ENCODE data around the gene APOLD1. TPM values are rescaled to one million over a fixed set of nuclear protein-coding genes. Genes with fewer than 3 reads are reported as not detected.
"Not testable (repeated sequence)": the region's sequence is repeated elsewhere in the genome, so short reads cannot be mapped to it uniquely, and the experiment has no call there.

Gene APOLD1
- polyA plus RNA-seq, 3 donors, result 8.2 to 10.3 (median 9.0) TPM

GRCh38 chr12:12837025-12837812 is 51.8 kb downstream of the APOLD1 start:
- peak; percentile 46 for DNase-seq

GRCh38 chr12:12837813-12838153 is 52.3 kb downstream of the APOLD1 start:
- no peak for DNase-seq

GRCh38 chr12:12839003-12839395 is 53.5 kb downstream of the APOLD1 start:
- DNase-seq, result no peak

- not testable (repeated sequence) for DNase-seq
These were observed 54.0 kb downstream of the APOLD1 start for GRCh38 chr12:12839439-12839838.

GRCh38 chr12:12839873-12840579 is 54.6 kb downstream of the APOLD1 start:
- peak; percentile 58 for DNase-seq

- DNase-seq, result no peak
These were observed 55.1 kb downstream of the APOLD1 start for GRCh38 chr12:12840580-12840899.

Other genes with a start within 250 kb of the APOLD1 start
- 10 to 100 TPM; 24.1 to 28.4 (median 25.1) TPM for gene DUSP16, start 222.8 kb upstream of the APOLD1 start, polyA plus RNA-seq (ENCODE audit: insufficient read length in 3 of 3)
- 10 to 100 TPM; 29.4 to 35.4 (median 31.1) TPM for gene CREBL2, start 173.8 kb upstream of the APOLD1 start, polyA plus RNA-seq (ENCODE audit: insufficient read length in 3 of 3)
- 1 to 10 TPM; 1.7 to 2.4 (median 2.2) TPM for gene GPR19, start 89.5 kb upstream of the APOLD1 start, polyA plus RNA-seq (ENCODE audit: insufficient read length in 3 of 3)
- 10 to 100 TPM; 64.0 to 75.5 (median 64.7) TPM for gene CDKN1B, start 68.3 kb upstream of the APOLD1 start, polyA plus RNA-seq (ENCODE audit: insufficient read length in 3 of 3)
- gene DDX47, start 27.7 kb downstream of the APOLD1 start, polyA plus RNA-seq (ENCODE audit: insufficient read length in 3 of 3), result 10 to 100 TPM; 71.4 to 76.4 (median 74.6) TPM
- gene GPRC5A, start 105.9 kb downstream of the APOLD1 start, polyA plus RNA-seq (ENCODE audit: insufficient read length in 3 of 3), result 10 to 100 TPM in 2 of 3 donors, 1 to 10 TPM in 1; 7.4 to 12.4 (median 11.7) TPM
- 1 to 10 TPM in 1 of 3 donors, under 1 TPM in 2; 0.64 to 1.3 (median 0.94) TPM for gene GPRC5D, start 166.5 kb downstream of the APOLD1 start, polyA plus RNA-seq (ENCODE audit: insufficient read length in 3 of 3)
- gene HEBP1, start 214.6 kb downstream of the APOLD1 start, polyA plus RNA-seq (ENCODE audit: insufficient read length in 3 of 3), result 10 to 100 TPM; 59.3 to 65.9 (median 63.3) TPM